Measurements from ENCODE around the gene POLE2. TPM values are rescaled to one million over a fixed set of nuclear protein-coding genes. Genes with fewer than 3 reads are reported as not detected.

The POLE2 gene
- total RNA-seq, 2 experiments from 2014 or later: 28.6 to 30.3 TPM

- peaks cover 26% of the 10 kb centered on the region for H3K4me1 ChIP-seq (ENCODE audit: insufficient read depth, low read length, poor library complexity, severe bottlenecking)
- peak overlapping the region; percentile 66 for H3K4me3 ChIP-seq (ENCODE audit: low read depth, low read length, poor library complexity, severe bottlenecking)
- no TSS peak for BruUV-seq (replicated peaks)
Measured at GRCh38 chr14:49692193-49692757, 4.3 kb upstream of the POLE2 start.

GRCh38 chr14:49691031-49691430, 3.0 kb upstream of the POLE2 start:
- Histone ChIP-seq H3K36me3 (ENCODE audit: insufficient read depth, low read length) (no peaks in the 10 kb centered on the region), H3K4me3 (ENCODE audit: low read depth, low read length, poor library complexity, severe bottlenecking) (no peak overlapping the region), H4K20me1 (ENCODE audit: insufficient read depth, low read length) (no peaks in the 10 kb centered on the region), H3K4me2 (ENCODE audit: low read length) (0 out of 2 replicates have a peak overlapping the region, but pooled peaks have one; percentile 24), H3K4me1 (ENCODE audit: insufficient read depth, low read length, poor library complexity, severe bottlenecking) (peaks cover 38% of the 10 kb centered on the region), H2AFZ (ENCODE audit: low read length) (peak overlapping the region; percentile 39; the same call in 1 of the 2 replicates), H3K27ac (ENCODE audit: low read depth, low read length, poor library complexity, severe bottlenecking) (no peak overlapping the region), H3K79me2 (ENCODE audit: insufficient read depth, low read depth, low read length) (peaks cover 15% of the 10 kb centered on the region), H3K9me2 (ENCODE audit: insufficient read depth, low read length) (no peaks in the 10 kb centered on the region), H3K9me3 (ENCODE audit: low read length) (no peaks in the 10 kb centered on the region)
- intact Hi-C loops (cut with micrococcal nuclease; ENCODE audit: unreplicated experiment): no loop called here
- CTCF ChIA-PET (ENCODE audit: unreplicated experiment): no interaction called here
- POLR2A ChIA-PET: interaction anchor here (0.6 to 1.9 kb wide), 5 partner anchors 10 to 78 kb away, joined by 3 to 7 read pairs (median 3); partner anchors contain the start of genes KLHDC2 and RPL36AL
- no peak for TF ChIP-seq EZH2phosphoT487 (IDR thresholded peaks at IDR 0.05; ENCODE audit: borderline replicate concordance, low read depth, low read length)
- BruUV-seq (replicated peaks): no TSS peak
- DNase-seq (ENCODE audit: low spot score): no peak

More at GRCh38 chr14:49692193-49692757, 4.3 kb upstream of the POLE2 start:
- no peaks in the 10 kb centered on the region for H3K9me3 ChIP-seq (ENCODE audit: low read length)
- no peaks in the 10 kb centered on the region for H3K9me2 ChIP-seq (ENCODE audit: insufficient read depth, low read length)
- no peak overlapping the region for H3K27ac ChIP-seq (ENCODE audit: low read depth, low read length, poor library complexity, severe bottlenecking)
- POLR2A ChIA-PET: interaction anchor here (0.6 to 1.2 kb wide), 6 partner anchors 14 to 631 kb away, joined by 3 to 5 read pairs (median 3); no protein-coding TSS in a partner anchor
- TF ChIP-seq EZH2phosphoT487 (IDR thresholded peaks at IDR 0.05; ENCODE audit: borderline replicate concordance, low read depth, low read length): no peak
- no peak for TF ChIP-seq CTCF (conservative IDR thresholded peaks at IDR 0.05; ENCODE audit: low read length)
- H3K79me2 ChIP-seq (ENCODE audit: insufficient read depth, low read depth, low read length): peaks cover 3% of the 10 kb centered on the region; the same call in 1 of the 2 replicates
- no peaks in the 10 kb centered on the region for H3K36me3 ChIP-seq (ENCODE audit: insufficient read depth, low read length)
- intact Hi-C loops (cut with micrococcal nuclease; ENCODE audit: unreplicated experiment): no loop called here
- DNase-seq (ENCODE audit: low spot score): no peak
- CTCF ChIA-PET (ENCODE audit: unreplicated experiment): no interaction called here
- no peaks in the 10 kb centered on the region for H4K20me1 ChIP-seq (ENCODE audit: insufficient read depth, low read length)
- peak overlapping the region; percentile 68 for H3K4me2 ChIP-seq (ENCODE audit: low read length)
- H2AFZ ChIP-seq (ENCODE audit: low read length): peak overlapping the region; percentile 86

- no peaks in the 10 kb centered on the region for H4K20me1 ChIP-seq (ENCODE audit: insufficient read depth, low read length)
- H3K4me3 ChIP-seq (ENCODE audit: low read depth, low read length, poor library complexity, severe bottlenecking): no peak overlapping the region
- peak overlapping the region; percentile 91 for H3K4me2 ChIP-seq (ENCODE audit: low read length)
- ChIA-PET CTCF (ENCODE audit: unreplicated experiment) (no interaction called here), POLR2A (interaction anchor here (0.6 to 2.4 kb wide), 3 partner anchors 14 to 811 kb away, joined by 3 to 7 read pairs (median 4); no protein-coding TSS in a partner anchor)
- H3K27ac ChIP-seq (ENCODE audit: low read depth, low read length, poor library complexity, severe bottlenecking): no peak overlapping the region
- no peak for DNase-seq (ENCODE audit: low spot score)
- peaks cover 27% of the 10 kb centered on the region for H3K79me2 ChIP-seq (ENCODE audit: insufficient read depth, low read depth, low read length)
- intact Hi-C loops (cut with micrococcal nuclease; ENCODE audit: unreplicated experiment): loop anchor here (2.0 kb wide), 2 partner anchors 54 to 80 kb away; partner anchors contain the start of genes DNAAF2 and KLHDC2
- H3K36me3 ChIP-seq (ENCODE audit: insufficient read depth, low read length): peaks cover 4% of the 10 kb centered on the region
- TF ChIP-seq EZH2phosphoT487 (IDR thresholded peaks at IDR 0.05; ENCODE audit: borderline replicate concordance, low read depth, low read length) (no peak), CTCF (conservative IDR thresholded peaks at IDR 0.05; ENCODE audit: low read length) (no peak)
- H3K9me3 ChIP-seq (ENCODE audit: low read length): no peaks in the 10 kb centered on the region
- peak overlapping the region; percentile 95 for H2AFZ ChIP-seq (ENCODE audit: low read length)
- H3K9me2 ChIP-seq (ENCODE audit: insufficient read depth, low read length): no peaks in the 10 kb centered on the region
- BruUV-seq (replicated peaks): no TSS peak
- H3K4me1 ChIP-seq (ENCODE audit: insufficient read depth, low read length, poor library complexity, severe bottlenecking): peaks cover 41% of the 10 kb centered on the region
Measured at GRCh38 chr14:49688701-49689030, 652 bp upstream of the POLE2 start.

Measured in OCI-LY7 (cell line).